Measurements from ENCODE around the gene CUL5. TPM values are rescaled to one million over a fixed set of nuclear protein-coding genes. Genes with fewer than 3 reads are reported as not detected.

The CUL5 gene
- total RNA-seq, 1 experiment from 2014 or later = 37.7 TPM

GRCh38 chr11:108147150-108147549 lies 138.5 kb downstream of the CUL5 start:
- Mint-ChIP-seq H3K27me3 (ENCODE audit: low read depth) (no peaks in the 10 kb centered on the region), H3K4me3 (no peak overlapping the region), H3K27ac (no peak overlapping the region; a peak in 1 of 7 replicates), H3K36me3 (ENCODE audit: insufficient read depth in 1 of 3, low read depth in 3 of 3) (peaks cover 25 to 81% (median 73%) of the 10 kb centered on the region in 3 experiments; a peak in 6 of 7 replicates), H3K9me3 (no peaks in the 10 kb centered on the region), H3K4me1 (no peaks in the 10 kb centered on the region)
- H2BK5ac ChIP-seq (ENCODE audit: insufficient read length, low read length) = no peak overlapping the region
- H4K8ac ChIP-seq (replicated peaks; ENCODE audit: insufficient read length, low read depth, low read length) = no peak overlapping the region
- H3K27ac ChIP-seq (ENCODE audit: insufficient read length, low read depth, low read length) = no peak overlapping the region
- no peak overlapping the region for H2AFZ ChIP-seq (ENCODE audit: low read length)
- H3T11ph ChIP-seq (ENCODE audit: low read length) = no peak overlapping the region
- H2BK15ac ChIP-seq (ENCODE audit: low read depth, low read length) = no peak overlapping the region
- H3K79me1 ChIP-seq (ENCODE audit: insufficient read depth, low read depth, low read length, poor library complexity, severe bottlenecking) = no peaks in the 10 kb centered on the region
- no peak overlapping the region for H3K4me2 ChIP-seq (ENCODE audit: insufficient read depth, insufficient read length, low read length)
- no peaks in the 10 kb centered on the region for H4K20me1 ChIP-seq (ENCODE audit: control insufficient read depth, insufficient read depth, insufficient read length)
- H2BK20ac ChIP-seq (ENCODE audit: low read depth, low read length, poor library complexity, severe bottlenecking) = no peak overlapping the region
- no peak overlapping the region for H3K9ac ChIP-seq (ENCODE audit: extremely low read depth, insufficient read length, low read length)
- no peaks in the 10 kb centered on the region for H3K23me2 ChIP-seq (ENCODE audit: insufficient read length, low read depth, low read length, poor library complexity, severe bottlenecking)
- no peak overlapping the region for H4K91ac ChIP-seq (ENCODE audit: insufficient read length, low read depth, low read length)
- H3K14ac ChIP-seq (ENCODE audit: insufficient read depth, low read length) = no peak overlapping the region
- no peak overlapping the region for H2BK120ac ChIP-seq (ENCODE audit: low read depth, low read length, poor library complexity, severe bottlenecking)
- no peaks in the 10 kb centered on the region for H3K79me2 ChIP-seq (ENCODE audit: insufficient read depth, low read length)
- WGBS (ENCODE audit: extremely low coverage, insufficient read length, low lambda C conversion rate) = no CpG with 5 or more reads among the region's 1 CpG
- H3K4me1 ChIP-seq (ENCODE audit: insufficient read depth, low read length) = no peaks in the 10 kb centered on the region
- no peak for DNase-seq
- no peak overlapping the region for H3K4ac ChIP-seq (ENCODE audit: low read depth, low read length)
- no peaks in the 10 kb centered on the region for H3K27me3 ChIP-seq (ENCODE audit: insufficient read depth, low read length)
- H2AK5ac ChIP-seq (ENCODE audit: insufficient read length, low read length) = no peak overlapping the region
- H4K5ac ChIP-seq (ENCODE audit: insufficient read length, low read depth, low read length) = no peak overlapping the region
- no peak overlapping the region for H2BK12ac ChIP-seq (ENCODE audit: insufficient read length, low read depth, low read length)
- no peak overlapping the region for H3K56ac ChIP-seq (ENCODE audit: insufficient read length, low read depth, low read length)
- H3K18ac ChIP-seq (ENCODE audit: insufficient read length, low read depth, low read length) = no peak overlapping the region
- H3K9me3 ChIP-seq (ENCODE audit: control insufficient read depth, low read depth, low read length) = no peaks in the 10 kb centered on the region
- H3K23ac ChIP-seq (ENCODE audit: insufficient read length, low read depth, low read length) = no peak overlapping the region
- TF ChIP-seq CTCF (conservative IDR thresholded peaks at IDR 0.05) = no peak
